Mesothelial cell of epicardium (in vitro differentiated cells): Measurements from ENCODE around the gene UNC50. TPM values are rescaled to one million over a fixed set of nuclear protein-coding genes. Genes with fewer than 3 reads are reported as not detected.

Source experiments
- DNase-seq, 2 experiments: peaks; one replicate each; pipeline ENCODE4 v3.0.0; 2021; ENCODE audit warnings: low spot score in 2 of 2; ENCODE audit not compliant: unreplicated experiment in 2 of 2
- H3K27ac Mint-ChIP-seq: 2 replicates; pipeline ENCODE4 v1.8.0; 2021; ENCODE audit warnings: mixed read lengths
- H3K27me3 Mint-ChIP-seq: 2 replicates; pipeline ENCODE4 v1.8.0; 2021; ENCODE audit warnings: low read depth, mixed read lengths
- H3K36me3 Mint-ChIP-seq: 2 replicates; pipeline ENCODE4 v1.8.0; 2021; ENCODE audit warnings: mixed read lengths
- H3K4me1 Mint-ChIP-seq: 2 replicates; pipeline ENCODE4 v1.8.0; 2021; ENCODE audit warnings: mixed read lengths
- H3K4me3 Mint-ChIP-seq: 2 replicates; pipeline ENCODE4 v1.8.0; 2021; ENCODE audit warnings: mild to moderate bottlenecking, moderate library complexity, mixed read lengths
- H3K9me3 Mint-ChIP-seq: 2 replicates; pipeline ENCODE4 v1.8.0; 2021; ENCODE audit warnings: mixed read lengths
- total RNA-seq: library from RNA; stranded (reverse); gene quantifications from 3 replicates; pipeline ENCODE4 v1.2.1, GENCODE V29; 2021
- TF ChIP-seq, protein P1 (sequence below): fragments of 200-600 bp; sonication (generic); IDR thresholded peaks from one replicate; pipeline ENCODE4 v1.5.0; 2021; ENCODE audit warnings: antibody characterized with exemption; ENCODE audit not compliant: unreplicated experiment

Gene UNC50
- total RNA-seq, 1 donor from 2014 or later: 44.6 TPM

DNA sequence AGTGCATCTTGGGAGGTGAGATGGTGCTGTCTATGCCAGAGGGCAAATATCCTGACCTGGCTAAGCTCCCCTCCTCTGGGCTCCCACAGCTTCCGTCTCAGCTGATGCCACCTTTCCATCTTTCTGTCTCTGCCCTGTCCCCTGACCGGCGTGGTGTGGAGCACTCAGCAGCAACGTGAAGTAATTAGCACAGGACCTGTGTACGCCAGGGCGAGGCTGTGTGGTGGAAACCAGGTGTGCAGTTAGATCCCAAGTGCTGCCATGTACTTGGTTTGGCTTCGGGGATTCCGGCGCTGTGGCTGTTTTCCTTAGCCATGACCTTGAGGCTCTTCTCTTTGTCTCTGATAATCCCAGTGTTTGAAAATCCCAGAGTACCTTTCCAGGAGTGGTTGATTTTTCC lies 36.6 kb upstream of the UNC50 start:
- Mint-ChIP-seq H3K4me3 (no peak overlapping the region), H3K9me3 (no peaks in the 10 kb centered on the region), H3K4me1 (no peaks in the 10 kb centered on the region), H3K36me3 (peaks cover 19% of the 10 kb centered on the region), H3K27ac (no peak overlapping the region), H3K27me3 (no peaks in the 10 kb centered on the region)
- DNase-seq: no peak
- TF ChIP-seq, protein P1, sequence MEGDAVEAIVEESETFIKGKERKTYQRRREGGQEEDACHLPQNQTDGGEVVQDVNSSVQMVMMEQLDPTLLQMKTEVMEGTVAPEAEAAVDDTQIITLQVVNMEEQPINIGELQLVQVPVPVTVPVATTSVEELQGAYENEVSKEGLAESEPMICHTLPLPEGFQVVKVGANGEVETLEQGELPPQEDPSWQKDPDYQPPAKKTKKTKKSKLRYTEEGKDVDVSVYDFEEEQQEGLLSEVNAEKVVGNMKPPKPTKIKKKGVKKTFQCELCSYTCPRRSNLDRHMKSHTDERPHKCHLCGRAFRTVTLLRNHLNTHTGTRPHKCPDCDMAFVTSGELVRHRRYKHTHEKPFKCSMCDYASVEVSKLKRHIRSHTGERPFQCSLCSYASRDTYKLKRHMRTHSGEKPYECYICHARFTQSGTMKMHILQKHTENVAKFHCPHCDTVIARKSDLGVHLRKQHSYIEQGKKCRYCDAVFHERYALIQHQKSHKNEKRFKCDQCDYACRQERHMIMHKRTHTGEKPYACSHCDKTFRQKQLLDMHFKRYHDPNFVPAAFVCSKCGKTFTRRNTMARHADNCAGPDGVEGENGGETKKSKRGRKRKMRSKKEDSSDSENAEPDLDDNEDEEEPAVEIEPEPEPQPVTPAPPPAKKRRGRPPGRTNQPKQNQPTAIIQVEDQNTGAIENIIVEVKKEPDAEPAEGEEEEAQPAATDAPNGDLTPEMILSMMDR: no peak

DNA sequence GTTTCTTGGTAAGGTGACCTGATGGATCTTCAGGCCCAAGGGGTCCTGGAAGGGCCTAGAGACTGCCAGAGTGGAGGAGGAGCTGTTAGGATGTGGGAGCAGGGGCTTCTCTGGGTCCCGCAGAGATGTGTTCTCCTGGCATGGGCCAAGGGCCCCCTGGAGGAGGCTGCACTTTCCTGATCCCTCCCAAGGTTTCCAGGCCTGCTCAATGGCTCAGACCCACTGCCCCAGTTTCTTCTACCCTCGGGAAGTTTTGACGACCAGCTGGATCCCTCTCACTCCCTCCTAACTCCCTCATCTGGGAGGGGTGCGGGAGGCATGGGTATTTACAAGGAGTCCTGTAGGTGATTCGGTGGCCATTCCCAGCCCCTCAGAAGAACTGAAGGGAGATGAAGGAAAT lies 36.2 kb upstream of the UNC50 start:
- H3K27me3 Mint-ChIP-seq: no peaks in the 10 kb centered on the region
- DNase-seq: no peak
- no peaks in the 10 kb centered on the region for H3K4me1 Mint-ChIP-seq
- TF ChIP-seq, protein P1: no peak
- no peak overlapping the region for H3K27ac Mint-ChIP-seq
- H3K36me3 Mint-ChIP-seq: peaks cover 14% of the 10 kb centered on the region
- no peak overlapping the region for H3K4me3 Mint-ChIP-seq
- no peaks in the 10 kb centered on the region for H3K9me3 Mint-ChIP-seq

DNA sequence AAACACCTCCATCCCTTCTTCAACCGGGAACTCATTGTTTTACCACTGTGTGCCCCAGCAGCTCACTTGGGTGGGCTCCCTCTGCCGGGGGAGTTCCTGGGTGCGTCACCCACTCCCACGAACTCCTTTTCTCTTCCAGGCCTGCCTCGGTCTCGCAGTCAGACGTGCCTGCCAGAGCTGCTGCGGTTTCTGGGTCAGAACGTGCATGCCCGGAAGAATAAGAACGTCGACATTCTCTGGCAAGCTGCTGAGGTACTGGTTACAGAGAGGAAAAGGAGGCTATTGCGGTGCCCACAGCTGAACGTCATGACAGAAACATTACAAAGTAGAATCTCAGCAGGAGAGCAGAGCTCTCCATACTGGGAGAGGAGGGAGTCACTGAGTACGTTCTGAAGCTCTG lies 35.7 kb upstream of the UNC50 start:
- H3K9me3 Mint-ChIP-seq: no peaks in the 10 kb centered on the region
- TF ChIP-seq, protein P1: no peak
- H3K36me3 Mint-ChIP-seq: peaks cover 14% of the 10 kb centered on the region

DNA sequence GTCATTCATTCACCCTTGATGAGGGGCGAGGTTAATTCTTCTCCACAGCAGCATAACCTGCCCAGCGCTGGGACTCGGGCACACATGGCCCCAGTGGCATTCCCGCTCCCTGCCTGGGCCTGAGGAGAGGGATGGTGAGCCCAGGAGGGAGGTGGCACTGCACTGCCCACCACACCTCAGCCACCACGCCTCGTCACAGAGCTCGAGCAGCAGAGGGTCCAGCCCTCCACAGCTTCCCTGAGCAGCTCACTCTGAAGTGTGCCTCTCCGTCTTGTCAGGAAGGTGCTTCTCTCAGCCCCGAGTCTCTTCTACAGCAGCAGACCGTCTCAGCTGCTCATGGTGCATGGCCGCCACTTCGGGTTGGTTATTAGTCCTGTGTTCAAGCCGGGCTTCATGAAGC lies 35.0 kb upstream of the UNC50 start:
- Mint-ChIP-seq H3K27me3 (no peaks in the 10 kb centered on the region), H3K27ac (no peak overlapping the region), H3K4me1 (no peaks in the 10 kb centered on the region), H3K4me3 (no peak overlapping the region), H3K36me3 (peaks cover 14% of the 10 kb centered on the region), H3K9me3 (no peaks in the 10 kb centered on the region)
- TF ChIP-seq, protein P1: no peak
- no peak for DNase-seq

More for the DNA sequence above, 35.7 kb upstream of the UNC50 start:
- Mint-ChIP-seq H3K4me1 (no peaks in the 10 kb centered on the region), H3K27me3 (no peaks in the 10 kb centered on the region), H3K4me3 (no peak overlapping the region), H3K27ac (no peak overlapping the region)
- DNase-seq: no peak

DNA sequence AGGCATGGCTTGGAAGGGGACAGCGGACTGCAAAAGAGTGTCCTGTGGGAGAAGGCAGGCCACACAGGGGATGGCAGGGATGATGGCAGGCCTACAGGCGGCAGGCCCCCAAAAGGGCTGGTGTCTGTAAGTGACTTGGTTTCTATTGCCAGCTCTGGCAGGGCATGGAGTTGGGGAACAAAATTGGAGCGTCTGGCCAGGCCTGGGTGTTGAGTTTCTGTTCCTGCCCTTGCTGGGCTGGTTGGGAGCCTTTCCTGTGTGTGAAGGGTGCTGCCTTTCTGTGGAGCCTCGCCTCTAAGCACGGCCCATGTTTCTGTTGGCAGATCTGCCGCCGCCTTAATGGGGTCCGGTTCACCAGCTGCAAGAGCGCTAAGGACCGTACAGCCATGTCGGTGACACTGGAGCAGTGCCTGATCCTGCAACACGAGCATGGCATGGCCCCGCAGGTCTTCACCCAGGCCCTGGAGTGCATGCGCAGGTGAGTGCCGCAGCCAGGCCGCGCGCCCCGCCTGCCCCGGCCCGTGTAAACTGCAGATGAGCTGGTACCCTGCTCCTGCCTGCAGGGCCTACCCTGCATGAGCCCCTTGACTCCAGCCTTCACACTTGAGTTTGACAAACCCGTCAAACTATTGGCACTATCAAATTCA lies 31.6 kb upstream of the UNC50 start:
- DNase-seq: no peak
- TF ChIP-seq, protein P1: no peak
- H3K27me3 Mint-ChIP-seq: no peaks in the 10 kb centered on the region
- no peaks in the 10 kb centered on the region for H3K4me1 Mint-ChIP-seq
- peaks cover 9% of the 10 kb centered on the region for H3K36me3 Mint-ChIP-seq
- no peaks in the 10 kb centered on the region for H3K9me3 Mint-ChIP-seq
- H3K4me3 Mint-ChIP-seq: no peak overlapping the region
- no peak overlapping the region for H3K27ac Mint-ChIP-seq

DNA sequence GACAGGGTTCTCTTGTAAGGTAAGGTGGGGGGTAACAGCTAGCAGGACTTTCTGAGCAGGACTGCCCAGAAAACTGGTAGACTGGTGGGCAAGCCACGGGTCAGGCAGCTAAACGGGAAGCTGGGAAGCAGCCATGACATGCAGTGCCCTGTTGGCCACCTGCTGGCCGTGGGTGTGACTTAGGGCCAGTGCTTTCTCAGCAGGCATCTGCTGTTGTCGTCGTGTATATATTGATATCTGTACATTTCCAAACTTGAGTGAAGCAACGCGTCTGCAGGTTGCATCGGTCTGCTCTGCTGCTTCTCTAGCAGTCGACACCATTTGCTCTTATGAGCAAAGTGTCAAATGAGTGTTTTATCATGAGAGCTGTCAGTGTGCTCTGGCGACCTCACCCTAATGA lies 31.1 kb upstream of the UNC50 start:
- TF ChIP-seq, protein P1: no peak
- no peaks in the 10 kb centered on the region for H3K9me3 Mint-ChIP-seq
- H3K4me1 Mint-ChIP-seq: no peaks in the 10 kb centered on the region
- peaks cover 9% of the 10 kb centered on the region for H3K36me3 Mint-ChIP-seq
- H3K27me3 Mint-ChIP-seq: no peaks in the 10 kb centered on the region
- H3K4me3 Mint-ChIP-seq: no peak overlapping the region
- DNase-seq: no peak
- H3K27ac Mint-ChIP-seq: no peak overlapping the region
